H9 (cell line): ENCODE results near the gene MBLAC1. TPM values are rescaled to one million over a fixed set of nuclear protein-coding genes. Genes with fewer than 3 reads are reported as not detected.

ENCODE experiments used
- DNase-seq: peaks from one replicate; pipeline ENCODE4 v3.0.0-alpha.2; 2017
- H2AFZ ChIP-seq: one replicate; pipeline ENCODE4 v1.6.1; 2013; ENCODE audit warnings: mild to moderate bottlenecking, low read length, control low read depth, moderate library complexity
- H2AK5ac ChIP-seq: 2 replicates; pipeline ENCODE4 v1.6.1; 2013; ENCODE audit warnings: low read length, control low read depth, mixed read lengths; ENCODE audit not compliant: insufficient read length
- H2BK120ac ChIP-seq: one replicate; pipeline ENCODE4 v1.6.1; 2013; ENCODE audit warnings: low read depth, mild to moderate bottlenecking, low read length, control low read depth, inconsistent platforms; ENCODE audit not compliant: poor library complexity, severe bottlenecking
- H2BK12ac ChIP-seq: 2 replicates; pipeline ENCODE4 v1.6.1; 2013; ENCODE audit warnings: low read length, control low read depth, mixed read lengths, low read depth; ENCODE audit not compliant: insufficient read length
- H2BK15ac ChIP-seq: 2 replicates; pipeline ENCODE4 v1.6.1; 2013; ENCODE audit warnings: low read depth, low read length, control low read depth
- H2BK20ac ChIP-seq: one replicate; pipeline ENCODE4 v1.6.1; 2013; ENCODE audit warnings: low read depth, mild to moderate bottlenecking, low read length, control low read depth, inconsistent platforms; ENCODE audit not compliant: poor library complexity, severe bottlenecking
- H2BK5ac ChIP-seq: 2 replicates; pipeline ENCODE4 v1.6.1; 2013; ENCODE audit warnings: low read length, control low read depth, mixed read lengths; ENCODE audit not compliant: insufficient read length
- H3K14ac ChIP-seq: 2 replicates; pipeline ENCODE4 v1.6.1; 2013; ENCODE audit warnings: low read length, control low read depth; ENCODE audit not compliant: insufficient read depth
- H3K18ac ChIP-seq: 2 replicates; pipeline ENCODE4 v1.6.1; 2013; ENCODE audit warnings: low read depth, mild to moderate bottlenecking, mixed read lengths, low read length, control low read depth; ENCODE audit not compliant: insufficient read length
- H3K23ac ChIP-seq: 2 replicates; pipeline ENCODE4 v1.6.1; 2013; ENCODE audit warnings: low read length, control low read depth, mixed read lengths, low read depth; ENCODE audit not compliant: insufficient read length
- H3K23me2 ChIP-seq: 2 replicates; pipeline ENCODE4 v1.6.1; 2013; ENCODE audit warnings: low read depth, mild to moderate bottlenecking, mixed read lengths, low read length, control low read depth; ENCODE audit not compliant: insufficient read length, poor library complexity, severe bottlenecking
- H3K27ac ChIP-seq: 2 replicates; pipeline ENCODE4 v1.5.1; 2013; ENCODE audit warnings: low read length, control low read depth, mixed read lengths, low read depth; ENCODE audit not compliant: insufficient read length
- H3K27me3 ChIP-seq: 2 replicates; pipeline ENCODE4 v1.6.1; 2013; ENCODE audit warnings: low read length, control low read depth, inconsistent platforms; ENCODE audit not compliant: insufficient read depth
- H3K4ac ChIP-seq: 2 replicates; pipeline ENCODE4 v1.6.1; 2013; ENCODE audit warnings: low read depth, mild to moderate bottlenecking, control low read depth, inconsistent platforms, low read length, moderate library complexity
- H3K4me1 ChIP-seq: 2 replicates; pipeline ENCODE4 v1.6.1; 2013; ENCODE audit warnings: low read length, control low read depth, inconsistent platforms; ENCODE audit not compliant: insufficient read depth
- H3K4me2 ChIP-seq: 2 replicates; pipeline ENCODE4 v1.6.1; 2013; ENCODE audit warnings: low read length, control low read depth, mixed read lengths; ENCODE audit not compliant: insufficient read length, insufficient read depth
- H3K56ac ChIP-seq: 2 replicates; pipeline ENCODE4 v1.6.1; 2013; ENCODE audit warnings: low read depth, mild to moderate bottlenecking, mixed read lengths, low read length, control low read depth; ENCODE audit not compliant: insufficient read length
- H3K79me1 ChIP-seq: 2 replicates; pipeline ENCODE4 v1.6.1; 2013; ENCODE audit warnings: low read depth, mild to moderate bottlenecking, moderate library complexity, low read length, control low read depth, inconsistent platforms; ENCODE audit not compliant: insufficient read depth, poor library complexity, severe bottlenecking
- H3K79me2 ChIP-seq: 2 replicates; pipeline ENCODE4 v1.6.1; 2013; ENCODE audit warnings: low read length, control low read depth, inconsistent platforms; ENCODE audit not compliant: insufficient read depth
- H3K9ac ChIP-seq: 2 replicates; pipeline ENCODE4 v1.6.1; 2013; ENCODE audit warnings: low read length, control low read depth, mixed read lengths; ENCODE audit not compliant: insufficient read length; ENCODE audit errors: extremely low read depth
- H3K9me3 ChIP-seq: one replicate; pipeline ENCODE4 v1.6.1; 2013; ENCODE audit warnings: low read depth, low read length, inconsistent platforms; ENCODE audit not compliant: control insufficient read depth
- H3T11ph ChIP-seq: one replicate; pipeline ENCODE4 v1.6.1; 2013; ENCODE audit warnings: mild to moderate bottlenecking, low read length, control low read depth, inconsistent platforms
- H4K20me1 ChIP-seq: one replicate; pipeline ENCODE4 v1.6.1; 2013; ENCODE audit not compliant: control insufficient read depth, insufficient read length, insufficient read depth
- H4K5ac ChIP-seq: 2 replicates; pipeline ENCODE4 v1.6.1; 2013; ENCODE audit warnings: low read depth, mild to moderate bottlenecking, mixed read lengths, low read length, control low read depth; ENCODE audit not compliant: insufficient read length
- H4K8ac ChIP-seq: replicated peaks from 2 replicates; pipeline ENCODE4 v1.6.1; 2013; ENCODE audit warnings: low read length, control low read depth, mixed read lengths, low read depth; ENCODE audit not compliant: insufficient read length
- H4K91ac ChIP-seq: 2 replicates; pipeline ENCODE4 v1.6.1; 2013; ENCODE audit warnings: low read depth, mild to moderate bottlenecking, moderate library complexity, mixed read lengths, low read length, control low read depth; ENCODE audit not compliant: insufficient read length
- H3K27ac Mint-ChIP-seq, 3 experiments: 2 replicates in 2 of 3; 3 replicates in 1 of 3; pipeline ENCODE4 v1.8.0; 2020 to 2021; ENCODE audit warnings: mixed read lengths in 3 of 3, mild to moderate bottlenecking in 1 of 3, moderate library complexity in 1 of 3
- H3K27me3 Mint-ChIP-seq: 2 replicates; pipeline ENCODE4 v1.8.0; 2021; ENCODE audit warnings: low read depth, mild to moderate bottlenecking, moderate library complexity, mixed read lengths
- H3K36me3 Mint-ChIP-seq, 3 experiments: 2 replicates in 2 of 3; 3 replicates in 1 of 3; pipeline ENCODE4 v1.8.0; 2020 to 2021; ENCODE audit warnings: low read depth in 3 of 3, mixed read lengths in 3 of 3; ENCODE audit not compliant: insufficient read depth in 1 of 3
- H3K4me1 Mint-ChIP-seq, 2 experiments: 2 replicates each; pipeline ENCODE4 v1.8.0; 2020; ENCODE audit warnings: mixed read lengths in 2 of 2
- H3K4me3 Mint-ChIP-seq, 2 experiments: 2 replicates in 1 of 2; 3 replicates in 1 of 2; pipeline ENCODE4 v1.8.0; 2020 to 2021; ENCODE audit warnings: mild to moderate bottlenecking in 2 of 2, mixed read lengths in 2 of 2, moderate library complexity in 1 of 2
- H3K9me3 Mint-ChIP-seq, 2 experiments: 2 replicates in 1 of 2; 3 replicates in 1 of 2; pipeline ENCODE4 v1.8.0; 2020; ENCODE audit warnings: mild to moderate bottlenecking in 2 of 2, mixed read lengths in 2 of 2, moderate library complexity in 1 of 2
- CTCF ChIP-seq: fragments of 200-600 bp; sonication (generic); conservative IDR thresholded peaks from 3 replicates; pipeline ENCODE4 v1.8.0; 2021; ENCODE audit warnings: antibody characterized with exemption, mild to moderate bottlenecking
- WGBS: extraction: QIAGEN DNeasy Blood & Tissue Kit; methylation state at CpG from one replicate; pipeline ENCODE4 v1.1.7; 2013; ENCODE audit warnings: missing lambda C conversion rate, low lambda C conversion rate, mixed read lengths; ENCODE audit not compliant: insufficient read length; ENCODE audit errors: extremely low coverage; 5-methylcytosine and 5-hydroxymethylcytosine counted together
- total RNA-seq: library from RNA; stranded (reverse); gene quantifications from 2 replicates; pipeline ENCODE4 v1.2.1, GENCODE V29; 2021

Gene MBLAC1
- total RNA-seq, 1 experiment from 2014 or later = 1.9 TPM

- H2BK120ac ChIP-seq = no peak overlapping the region
- no peak overlapping the region for H2AFZ ChIP-seq
- peaks cover 3 to 6% of the 10 kb centered on the region in 2 experiments; a peak in 3 of 4 replicates for H3K4me1 Mint-ChIP-seq
- no peak overlapping the region; a peak in 1 of 7 replicates for H3K27ac Mint-ChIP-seq
- H3K56ac ChIP-seq = no peak overlapping the region
- no peak overlapping the region for H3K23ac ChIP-seq
- no peak overlapping the region for H4K8ac ChIP-seq
- H2BK5ac ChIP-seq = no peak overlapping the region
- no peaks in the 10 kb centered on the region for H3K79me1 ChIP-seq
- no peak overlapping the region for H3K27ac ChIP-seq
- H3K9me3 Mint-ChIP-seq = no peaks in the 10 kb centered on the region
- no peaks in the 10 kb centered on the region; the same call in 1 of the 2 replicates for H3K27me3 Mint-ChIP-seq
- no peak overlapping the region for H3K4ac ChIP-seq
- no peak overlapping the region for H3K18ac ChIP-seq
- H3K23me2 ChIP-seq = no peaks in the 10 kb centered on the region
- 0 out of 5 replicates have a peak overlapping the region, but pooled peaks of 1 of the 2 experiments have one; percentile 14 for H3K4me3 Mint-ChIP-seq
- no peak overlapping the region for H3K14ac ChIP-seq
- no peaks in the 10 kb centered on the region for H3K4me1 ChIP-seq
- H2BK20ac ChIP-seq = no peak overlapping the region
- no peak overlapping the region for H4K5ac ChIP-seq
- no peak for TF ChIP-seq CTCF
- H3K79me2 ChIP-seq = no peaks in the 10 kb centered on the region
- H3K36me3 Mint-ChIP-seq = peaks cover 44 to 69% (median 64%) of the 10 kb centered on the region in 3 experiments
- no peak overlapping the region for H4K91ac ChIP-seq
- no peak overlapping the region for H2BK12ac ChIP-seq
- H2AK5ac ChIP-seq = no peak overlapping the region
- H4K20me1 ChIP-seq = no peaks in the 10 kb centered on the region
- WGBS = no CpG with 5 or more reads among the region's 4 CpGs
- no peak overlapping the region for H2BK15ac ChIP-seq
- H3K4me2 ChIP-seq = no peak overlapping the region
- H3K27me3 ChIP-seq = no peaks in the 10 kb centered on the region
- no peaks in the 10 kb centered on the region for H3K9me3 ChIP-seq
- H3K9ac ChIP-seq = no peak overlapping the region
- H3T11ph ChIP-seq = no peak overlapping the region
- no peak for DNase-seq
Observed at GRCh38 chr7:100105534-100105933, 21.2 kb upstream of the MBLAC1 start.
